Stimulated activated CD4-positive, alpha-beta T cell treated with anti-CD3 and anti-CD28 coated beads, Interleukin-2, amount 100 ng/mL, for 4 hours (primary cell): ENCODE data around the gene PRDM4.

ENCODE experiments used
- DNase-seq: peaks from one replicate; pipeline ENCODE4 v3.0.0-alpha.2; 2020; ENCODE audit warnings: low read depth

Gene PRDM4, protein sequence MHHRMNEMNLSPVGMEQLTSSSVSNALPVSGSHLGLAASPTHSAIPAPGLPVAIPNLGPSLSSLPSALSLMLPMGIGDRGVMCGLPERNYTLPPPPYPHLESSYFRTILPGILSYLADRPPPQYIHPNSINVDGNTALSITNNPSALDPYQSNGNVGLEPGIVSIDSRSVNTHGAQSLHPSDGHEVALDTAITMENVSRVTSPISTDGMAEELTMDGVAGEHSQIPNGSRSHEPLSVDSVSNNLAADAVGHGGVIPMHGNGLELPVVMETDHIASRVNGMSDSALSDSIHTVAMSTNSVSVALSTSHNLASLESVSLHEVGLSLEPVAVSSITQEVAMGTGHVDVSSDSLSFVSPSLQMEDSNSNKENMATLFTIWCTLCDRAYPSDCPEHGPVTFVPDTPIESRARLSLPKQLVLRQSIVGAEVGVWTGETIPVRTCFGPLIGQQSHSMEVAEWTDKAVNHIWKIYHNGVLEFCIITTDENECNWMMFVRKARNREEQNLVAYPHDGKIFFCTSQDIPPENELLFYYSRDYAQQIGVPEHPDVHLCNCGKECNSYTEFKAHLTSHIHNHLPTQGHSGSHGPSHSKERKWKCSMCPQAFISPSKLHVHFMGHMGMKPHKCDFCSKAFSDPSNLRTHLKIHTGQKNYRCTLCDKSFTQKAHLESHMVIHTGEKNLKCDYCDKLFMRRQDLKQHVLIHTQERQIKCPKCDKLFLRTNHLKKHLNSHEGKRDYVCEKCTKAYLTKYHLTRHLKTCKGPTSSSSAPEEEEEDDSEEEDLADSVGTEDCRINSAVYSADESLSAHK

DNA sequence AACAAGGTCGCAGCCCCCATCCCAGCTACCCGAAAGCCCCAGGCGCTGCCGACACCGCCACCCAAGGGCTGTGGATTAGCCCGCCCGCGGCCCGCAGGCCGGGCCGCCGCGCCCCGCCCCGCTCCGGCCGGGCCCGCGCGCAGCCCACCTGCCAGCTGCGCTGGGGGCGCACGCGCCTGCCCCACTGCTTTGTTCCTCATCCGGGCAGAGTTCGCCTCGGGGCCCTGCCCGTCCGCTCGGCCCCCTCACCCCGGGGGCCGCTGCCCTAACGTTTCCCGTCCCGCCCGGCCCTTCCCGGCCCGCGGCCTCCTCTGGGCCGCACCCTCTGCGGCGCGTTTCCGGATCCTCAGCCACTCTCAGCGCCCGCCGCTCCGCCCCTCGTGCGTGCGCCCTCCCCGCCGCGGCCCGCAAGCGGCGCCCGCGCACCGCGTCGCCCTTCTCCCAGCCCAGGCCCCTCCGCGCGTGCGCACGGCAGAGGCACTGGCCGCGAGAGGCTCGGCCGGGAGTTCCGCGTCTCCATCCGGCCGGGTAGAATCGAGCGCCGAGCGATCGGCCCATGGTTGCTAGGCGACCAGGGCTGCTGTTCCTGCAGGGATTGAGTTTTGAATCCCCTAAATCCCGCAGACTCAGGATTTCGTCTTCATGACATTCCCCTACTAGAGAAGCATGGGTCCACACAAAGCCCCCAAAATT lies at the start of gene PRDM4:
PRDM4 (minus strand) TSS at position 329 of the 693 bp plus-strand sequence. CDS start 622 bp downstream, outside the sequence.
- peak; percentile 82 for DNase-seq

DNA sequence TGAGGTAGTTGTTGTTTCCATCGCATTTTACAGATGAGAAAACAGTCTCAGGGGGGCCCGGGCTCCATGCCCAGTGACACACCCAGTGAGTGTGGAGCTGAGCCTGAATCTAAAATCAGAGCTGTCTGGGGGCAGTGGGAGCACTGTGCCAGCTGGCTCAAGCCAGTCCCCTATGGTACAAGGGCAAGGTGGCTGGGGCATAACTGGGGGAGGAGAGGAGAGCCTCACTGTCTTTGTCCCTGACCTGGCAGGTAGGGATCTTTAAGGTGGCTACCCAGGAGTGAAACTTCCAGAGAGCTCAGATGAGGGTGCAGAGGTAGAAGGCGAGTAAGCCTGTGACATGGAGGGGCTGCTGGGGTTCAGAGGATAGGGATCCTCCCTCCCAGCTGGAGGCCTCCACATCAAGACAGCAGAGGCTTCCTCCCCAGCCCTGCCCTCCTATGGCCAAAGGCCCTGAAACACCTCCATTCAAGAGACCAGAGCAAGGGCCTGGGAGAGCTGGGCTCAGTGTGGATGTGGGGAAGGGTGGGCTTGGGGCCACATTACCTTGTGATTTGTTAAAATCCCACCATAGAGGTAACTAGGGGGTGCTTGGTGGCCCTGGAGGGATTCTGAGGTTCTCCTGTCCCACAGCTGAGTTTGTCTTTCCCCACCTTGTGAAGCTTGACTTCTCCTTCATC lies 46.7 kb upstream of the PRDM4 start:
- DNase-seq = no peak

DNA sequence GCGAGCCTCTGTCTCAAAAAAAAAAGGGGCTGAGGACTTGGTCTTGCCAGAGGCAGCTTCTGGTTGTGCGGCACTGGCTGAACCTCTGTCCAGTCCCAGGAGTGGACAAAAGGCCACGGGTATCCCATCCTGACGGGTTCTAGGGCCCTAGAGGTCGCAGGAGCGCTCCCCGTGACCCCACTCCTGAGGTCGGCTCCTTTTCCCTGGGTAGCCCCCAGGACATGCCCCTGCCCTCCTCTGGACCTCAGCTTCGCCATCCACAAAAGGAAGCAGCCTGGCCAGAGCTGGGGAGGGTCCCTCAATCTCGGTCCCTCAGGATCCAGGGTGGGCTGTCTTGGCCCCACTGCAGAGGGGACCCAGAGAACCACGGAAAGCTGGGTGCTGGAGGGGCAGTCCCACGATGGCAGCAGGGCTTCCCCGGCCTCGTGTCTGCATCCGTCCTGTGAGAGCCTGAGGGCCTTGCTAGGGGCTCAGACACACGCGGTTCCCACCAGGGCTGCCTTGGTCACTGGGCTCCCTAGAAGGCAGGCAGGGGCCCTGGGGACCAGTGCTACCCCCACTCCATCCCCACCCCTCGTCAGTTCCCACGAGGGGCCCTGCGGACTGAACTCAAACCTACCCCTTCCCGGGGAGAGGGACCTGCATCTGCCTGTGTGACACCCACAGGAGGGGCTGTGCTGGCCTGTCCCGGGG lies 44.7 kb upstream of the PRDM4 start:
- no peak for DNase-seq

DNA sequence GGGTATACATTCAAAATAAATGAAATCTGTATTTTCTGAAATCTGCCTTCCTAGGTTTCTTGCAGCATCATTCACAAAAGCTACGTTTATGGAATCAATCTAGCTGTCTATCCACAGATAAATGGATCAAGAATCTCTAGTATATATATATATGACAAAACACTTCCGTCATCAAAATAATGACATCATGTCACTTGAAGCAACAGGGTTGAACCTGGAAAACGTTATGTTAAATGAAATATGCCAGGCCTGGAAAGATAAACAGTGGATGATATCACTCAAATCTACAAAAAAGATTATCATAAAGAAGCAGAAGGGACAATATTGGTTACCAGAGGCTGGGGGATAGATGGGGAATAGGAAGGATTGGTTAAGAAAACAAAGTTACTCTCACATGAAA lies 42.2 kb upstream of the PRDM4 start:
- DNase-seq = no peak

DNA sequence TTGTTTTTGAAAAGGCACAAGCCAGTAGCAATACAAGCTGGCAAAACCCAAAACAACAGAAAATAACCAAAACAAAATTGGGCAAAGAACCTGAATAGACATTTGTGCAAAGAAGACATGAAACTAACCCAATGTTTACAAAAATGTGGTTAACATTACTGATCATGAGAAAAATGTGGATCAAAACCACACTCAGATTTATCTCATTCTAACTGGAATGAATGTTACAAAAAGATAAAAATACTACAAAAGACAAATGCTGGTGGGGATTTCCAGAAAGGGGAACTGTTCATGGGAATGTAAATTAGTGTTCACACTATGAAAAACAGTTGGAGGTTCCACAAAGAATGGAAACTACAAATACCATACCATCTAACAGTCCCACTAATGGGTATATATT lies 40.2 kb upstream of the PRDM4 start:
- no peak for DNase-seq

DNA sequence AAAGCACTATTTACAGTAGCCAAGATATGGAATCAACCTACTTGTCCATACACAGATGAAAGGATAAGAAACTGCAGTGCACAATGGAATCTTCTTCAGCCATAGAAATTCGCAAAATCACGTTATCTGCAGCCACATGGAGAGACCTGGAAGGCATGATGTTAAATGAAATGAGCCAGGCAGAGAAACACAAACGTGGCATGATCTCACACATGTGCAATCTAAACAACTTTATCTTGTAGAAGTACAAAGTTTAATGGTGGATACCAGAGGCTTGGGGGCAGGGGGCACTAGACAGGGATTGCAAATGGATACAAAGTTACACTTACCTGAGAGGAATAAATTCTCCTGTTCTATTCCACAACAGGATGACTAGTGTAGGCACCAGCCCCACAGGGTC lies 37.6 kb upstream of the PRDM4 start:
- no peak for DNase-seq

DNA sequence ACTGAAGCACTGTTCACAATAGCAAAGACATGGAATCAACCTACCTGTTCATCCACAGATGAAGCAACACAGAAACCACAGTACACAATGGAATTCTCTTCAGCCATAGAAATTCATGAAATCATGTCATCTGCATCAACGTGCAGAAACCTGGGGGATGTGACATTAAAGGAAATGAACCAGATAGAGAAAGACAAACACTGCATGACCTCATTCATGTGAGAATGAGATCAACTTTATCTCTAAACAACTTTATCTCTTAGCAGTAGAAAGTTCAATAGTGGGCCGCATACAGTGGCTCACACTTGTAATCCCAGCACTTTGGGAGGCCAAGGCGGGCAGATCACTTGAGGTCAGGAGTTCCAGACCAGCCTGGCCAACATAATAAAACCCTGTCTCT lies 33.5 kb upstream of the PRDM4 start:
- DNase-seq = no peak

DNA sequence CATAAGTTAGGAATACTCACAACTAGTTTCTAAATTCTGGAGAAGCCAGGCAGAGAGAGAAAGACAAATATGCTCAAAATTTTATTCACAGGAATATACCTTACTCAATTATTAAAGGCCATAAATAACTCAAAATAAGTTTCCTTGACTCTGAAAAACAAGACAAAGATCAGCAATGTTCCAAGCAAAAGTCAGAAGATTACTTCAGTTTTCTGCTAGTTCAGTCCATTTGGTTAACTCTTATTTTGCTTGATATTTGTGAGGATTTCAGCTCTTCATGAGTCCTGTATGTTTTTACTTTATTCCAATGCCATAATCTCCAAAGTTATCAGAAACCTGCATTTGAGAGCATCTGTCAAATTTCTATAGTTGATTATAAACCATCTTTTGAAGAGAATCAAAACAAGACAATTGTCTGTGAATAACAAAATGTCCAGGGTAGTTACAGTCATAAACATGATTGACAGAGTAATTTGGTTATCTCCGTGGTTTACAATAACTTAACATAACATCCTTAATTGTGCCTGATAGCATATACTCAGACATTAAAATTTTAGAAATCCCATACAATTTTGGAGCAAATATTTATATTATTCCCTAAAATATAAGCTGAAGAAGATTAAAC lies 30.6 kb upstream of the PRDM4 start:
- DNase-seq = no peak

DNA sequence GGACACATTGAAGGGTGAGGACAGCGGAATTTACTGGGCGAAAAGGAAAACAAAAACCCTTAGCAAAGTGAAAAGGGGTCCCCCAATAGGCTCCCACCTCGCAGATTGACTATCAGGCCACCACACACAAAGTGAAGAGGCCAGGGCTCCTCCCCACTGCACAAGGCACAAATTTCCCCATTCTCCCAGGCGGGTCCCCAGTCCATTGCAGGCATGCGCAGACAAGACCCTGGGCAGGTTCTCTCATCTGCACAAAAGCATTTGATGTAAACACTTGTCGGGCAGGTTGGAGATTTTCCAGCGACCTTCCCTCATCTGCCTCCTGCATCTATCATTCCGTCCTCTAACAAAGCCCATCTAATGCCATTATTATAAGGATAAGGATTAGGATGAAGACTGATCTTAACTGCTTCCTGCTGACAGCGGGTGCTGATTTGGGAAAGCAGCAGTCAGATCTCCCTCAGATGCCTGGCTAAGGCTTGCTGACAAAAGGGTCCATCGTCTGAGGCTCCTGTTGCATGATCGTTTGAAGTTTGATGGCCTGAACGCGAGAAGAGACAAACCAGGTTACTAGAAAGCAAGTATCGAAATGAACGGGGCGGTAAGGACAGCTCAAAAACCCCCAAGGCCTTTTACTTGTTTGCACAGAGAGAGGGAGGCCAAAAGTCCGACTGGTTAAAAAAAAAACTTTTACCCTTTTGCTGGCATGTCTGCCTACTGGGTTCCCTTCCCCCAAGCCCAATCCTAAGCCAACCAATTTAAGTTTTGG lies 27.9 kb upstream of the PRDM4 start:
- DNase-seq = no peak

DNA sequence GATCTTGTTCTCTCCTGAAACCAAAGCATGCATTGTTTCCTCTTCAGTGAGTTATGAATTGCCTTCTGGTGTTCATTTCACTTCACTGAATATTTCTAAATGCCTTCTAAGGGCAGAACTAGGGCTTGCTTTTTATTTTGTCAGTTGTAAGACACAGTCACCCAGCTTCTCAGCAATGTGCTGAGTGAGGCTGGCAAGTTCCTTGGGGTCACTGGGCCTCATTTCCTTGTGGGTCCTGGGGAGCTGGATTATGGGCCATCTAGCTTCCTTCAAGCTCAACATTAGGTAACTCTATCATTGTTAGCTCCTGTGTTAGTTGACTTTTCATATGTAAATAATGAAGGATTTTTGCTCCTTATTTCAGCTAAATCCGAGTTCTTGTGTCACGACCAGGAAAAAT lies 27.3 kb upstream of the PRDM4 start:
- DNase-seq = no peak

DNA sequence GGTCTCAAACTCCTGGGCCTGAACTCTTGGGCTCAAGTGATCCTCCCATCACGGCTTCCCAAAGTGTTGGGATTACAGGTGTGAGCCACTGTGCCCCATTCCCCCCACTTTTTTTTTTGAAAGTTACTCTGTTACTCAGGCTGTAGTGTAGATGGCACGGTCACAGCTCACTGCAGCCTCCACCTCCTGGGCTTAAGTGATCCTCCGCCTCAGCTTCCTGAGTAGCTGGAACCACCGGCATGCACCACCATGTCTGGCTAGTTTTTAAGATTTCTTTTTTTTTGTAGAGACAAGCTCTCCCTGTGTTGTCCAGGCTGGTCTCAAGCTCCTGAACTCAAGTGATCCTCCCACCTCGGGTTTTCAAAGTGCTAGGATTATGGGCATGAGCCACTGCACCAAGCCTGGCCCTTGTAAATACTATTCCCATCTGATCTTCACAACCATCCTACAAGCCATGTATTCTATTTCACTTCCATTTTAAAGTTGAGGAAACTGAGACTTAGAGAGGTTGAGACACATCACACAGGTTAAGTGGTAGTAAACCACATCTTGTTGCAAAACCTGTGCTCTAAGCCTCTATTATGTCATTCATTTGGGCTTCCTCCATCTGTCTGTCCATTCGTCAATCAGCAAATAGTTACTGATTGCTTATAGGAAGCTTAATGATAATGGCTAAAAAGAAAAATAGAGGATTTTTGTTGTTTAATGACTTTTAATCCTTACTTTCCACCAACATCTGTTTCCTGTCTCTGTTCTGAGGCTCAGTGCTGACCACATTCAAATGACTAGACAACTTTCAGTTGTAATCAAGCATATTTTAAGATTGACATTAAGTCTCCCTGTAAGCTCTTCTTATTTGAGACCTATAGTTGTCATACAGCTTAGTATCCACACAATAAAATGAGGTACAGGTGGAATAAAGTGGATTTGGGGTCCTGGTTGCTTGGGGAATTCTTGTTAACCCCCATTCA lies 22.8 kb upstream of the PRDM4 start:
- DNase-seq = no peak

DNA sequence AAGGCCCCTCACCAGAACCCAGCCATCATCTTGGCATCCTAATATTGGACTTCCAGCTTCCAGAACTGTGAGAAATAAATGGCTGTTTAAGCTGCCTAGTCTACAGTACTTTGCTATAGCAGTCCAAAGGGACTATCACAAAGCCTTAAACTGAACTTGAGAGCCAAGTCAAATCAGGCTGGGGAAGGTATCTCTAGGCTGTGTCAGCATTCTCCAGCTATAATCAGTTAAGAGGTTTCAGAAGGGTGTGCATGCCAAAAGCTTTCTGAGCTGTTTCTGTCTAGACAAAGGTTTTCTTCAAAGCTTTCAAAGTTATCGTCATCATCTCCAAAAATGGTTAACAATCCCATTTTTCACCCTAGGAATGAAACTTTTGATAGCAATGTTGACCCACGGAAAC lies 21.1 kb upstream of the PRDM4 start:
- no peak for DNase-seq

DNA sequence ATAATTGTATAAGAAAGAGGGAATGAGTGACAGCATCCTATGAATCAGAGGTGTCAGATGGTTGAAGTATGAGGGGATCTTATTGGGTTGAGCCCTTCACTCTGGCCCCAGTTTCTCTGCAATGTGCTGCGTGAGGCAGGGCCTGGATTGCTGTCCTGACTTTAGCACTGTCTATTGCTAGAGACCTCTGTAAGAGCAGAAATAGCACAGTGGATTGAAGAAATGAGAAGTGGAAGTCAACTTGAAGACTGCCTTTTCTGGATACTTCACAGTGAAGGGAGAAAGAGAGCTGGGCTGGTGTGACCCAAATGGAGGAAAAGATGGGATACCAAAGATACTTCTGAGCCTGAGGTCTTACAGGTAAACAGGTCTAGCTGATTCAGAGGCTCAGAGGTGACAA lies 19.4 kb upstream of the PRDM4 start:
- no peak for DNase-seq

DNA sequence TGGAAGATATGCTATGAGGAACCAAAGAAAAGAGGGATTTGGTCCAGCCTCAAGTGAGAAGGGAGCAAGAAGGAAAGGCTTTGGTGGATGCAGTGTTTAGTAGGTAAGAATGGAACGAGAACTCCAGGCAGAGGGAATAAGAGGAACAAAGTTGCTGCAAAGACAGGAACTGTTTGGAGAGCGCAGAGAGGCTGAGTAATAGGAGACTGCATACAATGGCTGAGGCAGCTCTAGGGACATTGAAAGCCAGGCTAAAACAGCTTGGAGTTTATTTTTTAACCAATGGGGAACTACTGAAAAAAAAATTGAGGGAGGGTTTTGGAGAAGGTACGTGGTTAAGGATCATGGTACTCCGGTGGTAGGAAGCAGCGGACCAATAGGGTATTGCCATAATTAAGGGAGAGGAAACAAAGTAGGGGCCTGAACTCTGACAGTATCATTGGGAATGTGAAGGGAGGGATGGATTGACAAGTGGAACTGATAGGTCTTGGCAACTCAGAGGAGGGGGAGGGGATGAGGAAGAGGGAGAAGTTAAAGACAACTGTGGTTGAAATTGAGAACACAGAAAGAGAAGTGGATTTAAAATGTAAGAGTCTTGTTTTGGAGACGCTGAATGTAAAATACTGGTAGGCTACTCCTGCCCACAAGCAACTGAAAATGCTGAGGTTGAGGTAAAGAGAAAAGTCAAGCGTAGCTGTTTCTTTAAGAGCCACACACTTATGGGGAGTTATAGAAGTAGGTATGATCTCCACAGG lies 18.3 kb upstream of the PRDM4 start:
- no peak for DNase-seq

DNA sequence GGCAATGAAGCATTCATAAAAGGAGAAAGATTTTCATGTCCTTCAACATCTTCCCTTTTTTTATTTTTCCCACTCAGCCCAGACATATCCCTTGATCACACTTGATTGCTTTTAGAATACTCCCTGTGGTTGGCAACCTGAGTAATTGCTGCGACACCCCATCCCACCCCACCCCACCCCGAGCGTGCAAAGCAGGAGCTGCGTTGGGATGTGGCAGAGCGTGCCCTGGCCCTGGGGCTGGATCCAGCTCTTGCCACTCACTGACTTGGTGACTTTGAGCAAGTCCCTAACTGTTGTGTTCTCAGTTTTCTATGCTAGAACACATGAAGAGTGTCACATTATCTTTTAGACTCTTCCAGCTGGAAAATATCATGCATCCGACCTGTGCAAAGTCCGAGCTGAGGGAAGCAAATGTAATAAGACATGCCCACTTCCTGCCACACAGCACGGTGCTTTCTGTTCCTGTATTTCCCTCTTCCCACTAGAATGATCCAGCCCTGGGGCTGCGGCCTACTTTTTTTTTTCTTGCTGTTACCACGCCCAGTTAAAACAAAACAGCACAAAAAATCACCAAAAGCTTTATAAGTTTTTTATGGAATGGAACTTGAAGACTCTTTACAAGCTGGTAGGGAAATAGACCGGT lies 17.6 kb upstream of the PRDM4 start:
- no peak for DNase-seq

DNA sequence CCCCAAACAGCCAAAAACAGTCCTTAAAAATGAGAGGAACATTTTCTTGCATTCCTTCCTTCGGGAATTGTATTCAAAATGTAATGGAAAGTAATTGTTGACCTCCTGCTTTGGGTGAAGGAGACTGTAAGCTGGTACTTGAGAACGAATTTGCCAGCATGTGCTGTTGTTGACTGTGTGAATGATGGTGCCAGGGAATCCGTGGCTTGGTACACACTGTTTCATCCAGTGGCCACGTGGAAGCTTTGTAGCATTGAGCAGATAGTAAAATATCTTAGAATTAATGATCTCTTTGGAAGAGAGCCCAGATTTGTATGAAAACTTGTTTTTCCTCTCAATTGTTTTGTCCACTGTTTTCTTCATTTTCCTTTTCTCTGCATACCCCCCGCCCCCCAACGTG lies 15.2 kb upstream of the PRDM4 start:
- DNase-seq = no peak

DNA sequence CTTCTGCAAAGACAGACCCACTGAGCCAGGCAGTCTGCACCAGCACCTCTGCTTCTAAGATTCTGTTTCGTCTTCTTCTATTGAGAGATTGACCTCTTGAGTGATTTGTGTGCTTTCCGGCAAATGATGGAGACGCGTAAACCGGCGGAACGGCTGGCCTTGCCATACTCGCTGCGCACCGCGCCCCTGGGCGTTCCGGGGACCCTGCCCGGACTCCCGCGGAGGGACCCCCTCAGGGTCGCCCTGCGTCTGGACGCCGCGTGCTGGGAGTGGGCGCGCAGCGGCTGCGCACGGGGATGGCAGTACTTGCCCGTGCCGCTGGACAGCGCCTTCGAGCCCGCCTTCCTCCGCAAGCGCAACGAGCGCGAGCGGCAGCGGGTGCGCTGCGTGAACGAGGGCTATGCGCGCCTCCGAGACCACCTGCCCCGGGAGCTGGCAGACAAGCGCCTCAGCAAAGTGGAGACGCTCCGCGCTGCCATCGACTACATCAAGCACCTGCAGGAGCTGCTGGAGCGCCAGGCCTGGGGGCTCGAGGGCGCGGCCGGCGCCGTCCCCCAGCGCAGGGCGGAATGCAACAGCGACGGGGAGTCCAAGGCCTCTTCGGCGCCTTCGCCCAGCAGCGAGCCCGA lies 14.3 kb upstream of the PRDM4 start:
- no peak for DNase-seq
